HepG2 (cell line): ENCODE data around the gene THOC5. TPM values are rescaled to one million over a fixed set of nuclear protein-coding genes. Genes with fewer than 3 reads are reported as not detected.

ENCODE experiments used
- AGO1 ChIP-seq: fragments of 200-400 bp; formaldehyde crosslinking; IDR thresholded peaks from 2 replicates; pipeline ENCODE4 v1.6.1; 2017; ENCODE audit warnings: mild to moderate bottlenecking, low read depth, low read length, moderate library complexity; ENCODE audit not compliant: poor library complexity, severe bottlenecking
- AHR ChIP-seq: IDR thresholded peaks from 2 replicates; pipeline ENCODE4 v1.6.1; 2018; ENCODE audit warnings: missing genetic modification reagents, missing compliant biosample characterization
- ERF ChIP-seq: IDR thresholded peaks from 2 replicates; pipeline ENCODE4 v1.6.1; 2018; ENCODE audit warnings: missing biosample characterization, missing genetic modification reagents
- ETV6 ChIP-seq: sonication (generic); formaldehyde crosslinking; conservative IDR thresholded peaks from 2 replicates; pipeline ENCODE4 v1.4.0; 2020; ENCODE audit warnings: missing genetic modification reagents
- FOXA3 ChIP-seq: IDR thresholded peaks from 2 replicates; pipeline ENCODE4 v1.6.1; 2016; ENCODE audit warnings: missing genetic modification reagents, missing compliant biosample characterization
- GLMP ChIP-seq: sonication (generic); formaldehyde crosslinking; IDR thresholded peaks from 2 replicates; pipeline ENCODE4 v1.9.0; 2021; ENCODE audit warnings: missing genetic modification reagents, mild to moderate bottlenecking, borderline replicate concordance
- GPBP1L1 ChIP-seq: sonication (generic); formaldehyde crosslinking; IDR thresholded peaks from 2 replicates; pipeline ENCODE4 v1.5.0; 2020; ENCODE audit warnings: mild to moderate bottlenecking, missing genetic modification reagents
- KDM5A ChIP-seq: fragments of 200-600 bp; sonication (generic); IDR thresholded peaks from 2 replicates; pipeline ENCODE4 v1.7.0; 2018; ENCODE audit warnings: antibody characterized with exemption, mild to moderate bottlenecking, low read length, borderline replicate concordance
- MEF2D ChIP-seq: sonication (generic); formaldehyde crosslinking; IDR thresholded peaks from 2 replicates; pipeline ENCODE4 v1.5.1; 2020; ENCODE audit warnings: mild to moderate bottlenecking, missing genetic modification reagents
- NFE2L2 ChIP-seq: fragments of 150-350 bp; IDR thresholded peaks from 2 replicates; pipeline ENCODE4 v1.6.1; 2014; ENCODE audit warnings: low read length
- NR3C1 ChIP-seq: sonication (generic); formaldehyde crosslinking; IDR thresholded peaks from 2 replicates; pipeline ENCODE4 v1.4.0; 2020; ENCODE audit warnings: missing genetic modification reagents
- RBFOX2 ChIP-seq: fragments of 200-400 bp; formaldehyde crosslinking; IDR thresholded peaks from 2 replicates; pipeline ENCODE4 v1.6.1; 2017; ENCODE audit warnings: low read depth, mild to moderate bottlenecking, low read length
- YY1 ChIP-seq: IDR thresholded peaks from 2 replicates; pipeline ENCODE4 v1.6.1; 2011; ENCODE audit warnings: low read length, low read depth, moderate library complexity, mild to moderate bottlenecking; ENCODE audit not compliant: insufficient read depth, insufficient replicate concordance
- ZBTB20 ChIP-seq: sonication (generic); formaldehyde crosslinking; IDR thresholded peaks from 2 replicates; pipeline ENCODE4 v1.8.1; 2023; ENCODE audit warnings: missing genetic modification reagents, low read depth, mild to moderate bottlenecking, borderline replicate concordance
- ZBTB38 ChIP-seq: sonication (generic); formaldehyde crosslinking; IDR thresholded peaks from 2 replicates; pipeline ENCODE4 v1.5.1; 2020; ENCODE audit warnings: mild to moderate bottlenecking, missing genetic modification reagents
- ZFP36L1 ChIP-seq: sonication (generic); formaldehyde crosslinking; IDR thresholded peaks from 2 replicates; pipeline ENCODE4 v1.8.0; 2022; ENCODE audit warnings: mild to moderate bottlenecking, missing genetic modification reagents, moderate library complexity
- ZFY ChIP-seq: sonication (generic); formaldehyde crosslinking; IDR thresholded peaks from 2 replicates; pipeline ENCODE4 v1.4.0; 2020; ENCODE audit warnings: missing genetic modification reagents
- ZNF160 ChIP-seq: sonication (generic); formaldehyde crosslinking; IDR thresholded peaks from 2 replicates; pipeline ENCODE4 v1.8.0; 2022; ENCODE audit warnings: mild to moderate bottlenecking, inconsistent platforms, missing genetic modification reagents
- ZNF232 ChIP-seq: sonication (generic); formaldehyde crosslinking; IDR thresholded peaks from 2 replicates; pipeline ENCODE4 v1.4.0; 2020; ENCODE audit warnings: missing genetic modification reagents, borderline replicate concordance
- ZNF251 ChIP-seq: sonication (generic); formaldehyde crosslinking; IDR thresholded peaks from 2 replicates; pipeline ENCODE4 v1.9.0; 2021; ENCODE audit warnings: mild to moderate bottlenecking, missing genetic modification reagents
- ZNF256 ChIP-seq: sonication (generic); formaldehyde crosslinking; conservative IDR thresholded peaks from 2 replicates; pipeline ENCODE4 v1.4.0; 2020; ENCODE audit warnings: missing genetic modification reagents
- ZNF264 ChIP-seq: sonication (generic); formaldehyde crosslinking; IDR thresholded peaks from 2 replicates; pipeline ENCODE4 v1.4.0; 2020; ENCODE audit warnings: missing genetic modification reagents
- ZNF546 ChIP-seq: sonication (generic); formaldehyde crosslinking; conservative IDR thresholded peaks from 2 replicates; pipeline ENCODE4 v1.8.1; 2023; ENCODE audit warnings: mild to moderate bottlenecking, missing genetic modification reagents
- ZNF678 ChIP-seq: sonication (generic); formaldehyde crosslinking; IDR thresholded peaks from 2 replicates; pipeline ENCODE4 v1.4.0; 2020; ENCODE audit warnings: mild to moderate bottlenecking, missing genetic modification reagents
- ZNF737 ChIP-seq: sonication (generic); formaldehyde crosslinking; IDR thresholded peaks from 2 replicates; pipeline ENCODE4 v1.5.0; 2020; ENCODE audit warnings: missing genetic modification reagents, mild to moderate bottlenecking, borderline replicate concordance
- ZNF775 ChIP-seq: sonication (generic); formaldehyde crosslinking; IDR thresholded peaks from 2 replicates; pipeline ENCODE4 v1.4.0; 2020; ENCODE audit warnings: missing genetic modification reagents, mild to moderate bottlenecking, moderate library complexity, borderline replicate concordance
- ZNF790 ChIP-seq: sonication (generic); formaldehyde crosslinking; IDR thresholded peaks from 2 replicates; pipeline ENCODE4 v1.8.0; 2022; ENCODE audit warnings: missing genetic modification reagents, mild to moderate bottlenecking, borderline replicate concordance
- polyA plus RNA-seq, 8 experiments: library from polyadenylated mRNA; depleted of rRNA in 3 of 8; stranded (reverse) in 7 of 8; unstranded in 1 of 8; fragments of >200 nt; fragmentation: Illumina TruSeq in 4 of 8; extraction: Trizol in 4 of 8; gene quantifications; 2 replicates each; pipeline versions ENCODE4 v1.2.1 to v1.2.3, GENCODE V29; 2011 to 2016; ENCODE audit warnings: low read depth in 4 of 8, missing spikeins in 1 of 8, mixed read lengths in 1 of 8; ENCODE audit not compliant: insufficient read depth in 1 of 8
- total RNA-seq, 5 experiments: library from RNA; depleted of rRNA; stranded (reverse); fragments of >200 nt; fragmentation: Illumina TruSeq; extraction: Trizol; gene quantifications; 2 replicates each; pipeline ENCODE4 v1.2.3, GENCODE V29; 2016; ENCODE audit warnings: low read depth in 1 of 5
- TF ChIP-seq, protein P1 (sequence below): sonication (generic); formaldehyde crosslinking; IDR thresholded peaks from 2 replicates; pipeline ENCODE4 v1.8.1; 2023; ENCODE audit warnings: mild to moderate bottlenecking, missing genetic modification reagents

Gene THOC5
- total and polyA plus RNA-seq, 2 of the 13 experiments (the other 11 are each of a cell fraction or from before 2014, with no cell fraction given), result 45.8 to 46.7 TPM

DNA sequence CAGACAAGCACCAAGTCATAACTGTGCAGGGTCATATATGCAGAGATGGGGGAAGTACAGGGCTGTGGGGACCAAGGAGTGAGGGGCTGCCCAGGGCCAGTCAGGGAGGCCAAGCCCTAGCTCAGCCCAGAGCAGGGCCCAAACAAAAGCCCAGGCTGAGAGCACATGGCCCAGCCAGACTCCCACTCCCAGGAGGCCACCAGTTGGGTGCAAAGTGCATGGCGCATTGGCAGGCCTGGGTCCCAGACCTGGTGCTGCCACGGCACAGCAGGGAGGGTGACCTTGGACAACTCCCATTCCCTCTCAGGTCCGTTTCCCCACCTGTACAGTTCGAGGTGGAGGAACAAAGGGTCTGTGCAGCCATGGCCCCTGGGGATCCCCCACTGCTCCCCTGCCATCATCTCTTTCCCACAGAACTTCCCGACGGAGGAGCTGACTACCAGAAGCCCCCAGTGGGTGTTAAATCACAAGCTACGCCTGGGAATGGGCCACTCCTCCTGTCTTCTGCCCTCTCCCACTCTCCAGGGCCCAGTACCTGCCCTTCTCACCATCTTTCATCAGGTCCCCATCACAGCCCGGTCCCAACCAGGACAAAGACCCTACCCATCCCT is 26.7 kb upstream of the THOC5 start (continued):
- TF ChIP-seq ZNF790 (CRISPR knock-in tag) (peak; percentile 81; the same call in 1 of the 2 replicates), RBFOX2 (peak; percentile 72), ZNF256 (no peak), ZNF232 (CRISPR knock-in tag) (no peak), AGO1 (no peak), NR3C1 (CRISPR knock-in tag) (no peak), GPBP1L1 (CRISPR knock-in tag) (no peak), ERF (CRISPR knock-in tag) (peak; percentile 88), AHR (CRISPR knock-in tag) (peak; percentile 37; the same call in 1 of the 2 replicates), ZNF737 (CRISPR knock-in tag) (no peak), ZNF264 (CRISPR knock-in tag) (0 out of 2 replicates have a peak, but pooled peaks have one; percentile 44), KDM5A (no peak), FOXA3 (CRISPR knock-in tag) (peak; percentile 64), ZNF775 (CRISPR knock-in tag) (no peak; the same call in 1 of the 2 replicates), YY1 (peak; percentile 79), ZBTB38 (CRISPR knock-in tag) (peak; percentile 71; the same call in 1 of the 2 replicates), ZNF251 (CRISPR knock-in tag) (no peak), ZNF546 (peak; percentile 55; the same call in 1 of the 2 replicates), ZFY (CRISPR knock-in tag) (peak; percentile 96), ZFP36L1 (CRISPR knock-in tag) (0 out of 2 replicates have a peak, but pooled peaks have one; percentile 85), ZNF678 (no peak; the same call in none of the 2 replicates), GLMP (no peak), ETV6 (CRISPR knock-in tag) (no peak; the same call in 1 of the 2 replicates), ZNF160 (CRISPR knock-in tag) (peak; percentile 49; the same call in 1 of the 2 replicates), NFE2L2 (no peak), MEF2D (CRISPR knock-in tag) (peak; percentile 89), ZBTB20 (peak; percentile 89; the same call in 1 of the 2 replicates)
- TF ChIP-seq, protein P1, sequence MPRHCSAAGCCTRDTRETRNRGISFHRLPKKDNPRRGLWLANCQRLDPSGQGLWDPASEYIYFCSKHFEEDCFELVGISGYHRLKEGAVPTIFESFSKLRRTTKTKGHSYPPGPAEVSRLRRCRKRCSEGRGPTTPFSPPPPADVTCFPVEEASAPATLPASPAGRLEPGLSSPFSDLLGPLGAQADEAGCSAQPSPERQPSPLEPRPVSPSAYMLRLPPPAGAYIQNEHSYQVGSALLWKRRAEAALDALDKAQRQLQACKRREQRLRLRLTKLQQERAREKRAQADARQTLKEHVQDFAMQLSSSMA, result no peak
